Activated CD8-positive, alpha-beta memory T cell treated with anti-CD3 and anti-CD28 coated beads for 36 hours (primary cell): ENCODE data around the gene SRRT. TPM values are rescaled to one million over a fixed set of nuclear protein-coding genes. Genes with fewer than 3 reads are reported as not detected.

Experiments
- CTCF ChIA-PET: fragments of 350-600 bp; sonication (Branson Sonifier 250); formaldehyde crosslinking; loops from one replicate; lab custom pipeline; 2021; ENCODE audit warnings: antibody characterized with exemption; lab: Charles Lee
- POLR2A ChIA-PET: fragments of 350-600 bp; sonication (Branson Sonifier 250); formaldehyde crosslinking; loops from one replicate; lab custom pipeline; 2021; ENCODE audit warnings: antibody characterized with exemption; lab: Charles Lee
- total RNA-seq, 2 experiments: library from RNA; stranded (reverse); gene quantifications; one replicate each; pipeline ENCODE4 v1.2.3, GENCODE V29; 2021

SRRT gene
- total RNA-seq, 2 experiments from 2014 or later = 302 to 308 TPM

DNA sequence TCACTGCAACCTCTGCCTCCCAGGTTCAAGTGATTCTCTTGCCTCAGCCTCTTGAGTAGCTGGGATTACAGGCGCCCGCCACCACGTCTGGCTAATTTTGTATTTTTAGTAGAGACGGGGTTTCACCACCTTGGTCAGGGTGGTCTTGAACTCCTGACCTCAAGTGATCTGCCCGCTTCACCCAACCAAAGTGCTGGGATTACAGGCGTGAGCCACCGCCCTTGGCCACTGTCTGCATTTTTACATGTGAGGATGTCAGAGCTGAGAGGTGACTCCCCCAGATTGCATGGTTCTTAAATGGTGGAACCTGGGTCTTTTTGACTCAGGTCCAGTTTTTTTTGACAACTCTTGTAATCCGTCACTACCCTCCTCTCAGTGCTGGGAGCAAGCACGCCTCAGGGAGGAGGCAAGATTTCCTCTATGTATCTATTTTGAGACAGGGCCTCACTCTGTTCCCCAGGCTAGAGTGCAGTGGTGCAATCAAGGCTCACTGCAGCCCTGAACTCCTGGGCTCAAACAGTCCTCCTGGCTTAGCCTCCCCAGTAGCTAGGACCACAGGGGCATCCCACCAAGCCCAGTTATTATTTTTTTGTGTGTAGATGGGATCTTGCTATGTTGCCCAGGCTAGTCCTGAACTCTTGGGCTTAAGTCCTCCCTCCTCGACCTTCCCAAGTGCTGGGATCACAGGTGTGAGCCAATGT, 1.2 kb upstream of the SRRT start:
- CTCF ChIA-PET = no interaction called here
- POLR2A ChIA-PET = interaction anchor here (4.9 kb wide), 1 partner anchor 15 kb away, joined by 71 read pairs; the partner anchor contains the start of gene UFSP1

DNA sequence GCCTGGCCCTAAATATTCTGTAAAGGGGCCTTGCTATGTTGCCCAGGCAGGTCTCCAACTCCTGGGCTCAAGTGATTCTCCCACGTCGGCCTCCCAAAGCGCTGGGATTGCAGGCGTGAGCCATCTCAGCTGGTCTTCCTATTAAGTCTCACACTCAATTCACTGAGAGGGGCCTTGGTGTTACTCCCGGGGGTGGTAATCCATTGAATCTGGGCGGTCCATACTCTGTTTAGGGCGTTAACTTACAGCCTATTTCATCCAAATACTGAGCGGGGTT, 665 bp upstream of the SRRT start:
- POLR2A ChIA-PET = interaction anchor here (2.0 to 4.9 kb wide), 2 partner anchors 15 to 22 kb away, joined by 17 to 71 read pairs; partner anchors contain the start of genes SLC12A9 and UFSP1
- CTCF ChIA-PET = no interaction called here

DNA sequence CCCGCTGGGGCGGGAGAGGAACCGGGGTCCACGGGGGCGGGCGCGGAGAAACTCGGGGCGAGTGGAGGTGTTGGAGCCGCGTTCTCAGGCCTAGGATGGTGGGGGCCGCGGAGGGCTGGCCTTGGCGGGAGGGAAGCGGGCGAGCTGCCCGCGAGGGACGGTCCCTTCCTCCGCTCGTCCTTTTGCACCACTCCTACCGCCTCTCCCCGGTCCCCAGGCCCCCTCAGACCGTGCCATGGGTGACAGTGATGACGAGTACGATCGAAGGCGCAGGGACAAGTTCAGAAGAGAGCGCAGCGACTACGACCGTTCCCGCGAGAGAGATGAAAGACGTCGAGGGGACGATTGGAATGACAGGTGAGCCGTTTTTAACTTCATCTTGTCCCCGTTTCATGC, 451 bp downstream of the SRRT start:
- POLR2A ChIA-PET = interaction anchor here (0.6 to 4.9 kb wide), 11 partner anchors 8 to 331 kb away, joined by 3 to 71 read pairs (median 6); partner anchors contain the start of genes POP7, SLC12A9, TRIM56 and TRIP6
- CTCF ChIA-PET = interaction anchor here (0.7 to 3.6 kb wide), 4 partner anchors 12 to 170 kb away, joined by 3 to 25 read pairs (median 8); partner anchors contain the start of genes POP7, SLC12A9 and UFSP1

DNA sequence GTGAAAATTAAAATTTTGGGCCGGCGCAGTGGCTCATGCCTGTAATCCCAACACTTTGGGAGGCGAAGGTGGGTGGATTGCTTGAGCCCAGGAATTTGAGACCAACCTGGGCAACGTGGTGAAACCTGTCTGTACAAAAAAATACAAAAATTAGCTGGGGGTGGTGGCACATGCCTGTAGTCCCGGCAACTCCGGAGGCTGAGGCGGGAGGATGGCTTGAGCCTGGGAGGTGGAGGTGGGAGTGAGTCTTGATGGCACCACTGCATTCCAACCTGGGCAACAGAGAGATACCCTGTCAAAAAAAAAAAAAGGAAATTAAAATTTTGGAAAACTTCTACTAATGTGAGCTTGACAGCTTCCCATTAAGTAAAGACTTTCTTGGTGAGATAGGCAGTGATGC, 3.1 kb downstream of the SRRT start:
- CTCF ChIA-PET = interaction anchor here (0.6 to 3.6 kb wide), 5 partner anchors 26 to 1484 kb away, joined by 3 to 13 read pairs (median 4); partner anchors contain the start of gene SLC12A9
- POLR2A ChIA-PET = interaction anchor here (4.9 kb wide), 1 partner anchor 11 kb away, joined by 71 read pairs; the partner anchor contains the start of gene UFSP1

DNA sequence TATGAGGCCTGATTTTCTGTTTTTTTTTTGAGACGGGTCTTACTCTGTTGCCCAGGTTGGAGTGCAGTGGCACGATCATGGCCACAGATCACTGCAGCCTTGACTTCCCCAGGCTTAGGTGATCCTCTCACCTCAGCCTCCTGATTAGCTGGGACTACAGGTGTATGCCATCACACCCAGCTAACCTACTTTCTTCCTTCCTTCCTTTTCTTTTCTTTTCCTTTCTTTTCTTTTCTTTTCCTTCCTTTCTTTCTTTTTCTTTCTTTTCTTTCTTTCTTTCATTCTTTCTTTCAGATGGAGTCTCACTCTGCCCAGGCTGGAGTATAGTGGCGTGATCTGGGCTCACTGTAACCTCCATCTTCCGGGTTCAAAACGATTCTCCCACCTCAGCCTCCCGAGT, 3.8 kb downstream of the SRRT start:
- ChIA-PET POLR2A (interaction anchor here (4.9 kb wide), 1 partner anchor 10 kb away, joined by 71 read pairs; the partner anchor contains the start of gene UFSP1), CTCF (interaction anchor here (0.7 to 1.3 kb wide), 3 partner anchors 11 to 1485 kb away, joined by 3 read pairs; partner anchors contain the start of gene UFSP1)

DNA sequence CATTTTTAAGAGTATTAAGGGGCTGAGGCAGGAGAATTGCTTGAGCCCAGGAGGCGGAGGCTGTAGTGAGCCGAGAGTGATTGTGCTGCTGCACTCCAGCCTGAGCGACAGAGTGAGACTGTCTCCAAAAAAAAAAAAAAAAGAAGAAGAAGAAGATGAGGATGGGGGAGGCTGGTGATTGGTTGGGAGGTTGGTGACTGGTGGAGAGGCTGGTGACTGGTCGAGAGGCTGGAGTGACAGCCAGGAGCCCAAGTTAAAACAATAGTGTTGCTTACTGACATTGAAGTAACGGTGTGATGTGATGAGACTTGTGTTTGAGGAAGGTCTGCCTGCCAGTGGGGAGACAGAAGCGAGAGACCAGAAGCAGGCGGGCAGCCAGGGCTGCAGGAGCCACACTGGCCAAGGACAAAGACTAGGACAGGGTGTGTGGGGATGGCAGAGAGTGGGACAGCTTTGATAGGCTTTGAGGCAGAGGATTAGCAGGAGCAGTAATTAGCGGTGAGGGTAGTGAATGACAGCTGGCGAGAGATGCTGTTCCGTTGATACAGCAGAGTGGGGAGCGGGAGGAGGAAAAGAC, 4.9 kb downstream of the SRRT start:
- POLR2A ChIA-PET = no interaction called here

DNA sequence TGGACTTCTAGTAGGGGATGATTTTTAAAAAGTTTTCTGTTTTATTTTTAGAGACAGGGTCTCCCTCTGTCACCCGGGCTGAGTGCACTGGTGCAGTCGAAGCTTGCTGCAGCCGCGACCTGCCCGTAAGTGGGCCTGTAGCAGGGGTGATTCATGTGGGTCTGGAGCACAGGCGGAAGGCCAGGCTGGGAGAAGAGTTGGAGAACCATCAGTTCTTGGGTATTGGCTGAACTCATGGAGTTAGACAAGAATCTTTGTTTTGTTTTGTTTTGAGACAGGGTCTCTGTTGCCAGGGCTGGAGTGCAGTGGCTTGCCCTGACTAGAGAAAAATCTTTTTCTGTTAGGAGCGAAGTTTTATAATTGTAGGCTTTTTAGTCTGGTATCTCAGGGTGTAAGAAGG, 5.7 kb downstream of the SRRT start:
- POLR2A ChIA-PET = no interaction called here
- CTCF ChIA-PET = interaction anchor here (1.4 to 1.6 kb wide), 2 partner anchors 9 to 29 kb away, joined by 4 read pairs; partner anchors contain the start of gene UFSP1

More for the DNA sequence above, 4.9 kb downstream of the SRRT start:
- CTCF ChIA-PET = interaction anchor here (1.4 kb wide), 1 partner anchor 10 kb away, joined by 4 read pairs; the partner anchor contains the start of gene UFSP1

DNA sequence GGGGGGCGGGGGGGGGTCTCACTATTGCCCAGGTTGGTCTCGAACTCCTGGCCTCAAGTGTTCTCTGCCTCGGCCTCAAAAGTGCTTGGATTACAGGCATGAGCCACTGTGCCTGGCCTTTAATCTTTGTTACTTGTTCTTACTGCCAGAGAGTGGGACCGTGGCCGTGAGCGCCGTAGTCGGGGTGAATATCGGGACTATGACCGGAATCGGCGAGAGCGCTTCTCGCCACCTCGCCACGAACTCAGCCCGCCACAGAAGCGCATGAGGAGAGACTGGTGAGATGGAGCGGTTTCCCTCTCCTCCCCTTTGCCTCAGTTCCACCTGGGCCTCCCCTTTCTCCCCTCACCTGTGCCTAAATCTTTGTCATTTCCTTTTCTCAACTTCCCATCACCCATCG, 6.2 kb downstream of the SRRT start:
- ChIA-PET CTCF (interaction anchor here (1.4 to 1.6 kb wide), 2 partner anchors 9 to 29 kb away, joined by 4 read pairs; partner anchors contain the start of gene UFSP1), POLR2A (no interaction called here)

DNA sequence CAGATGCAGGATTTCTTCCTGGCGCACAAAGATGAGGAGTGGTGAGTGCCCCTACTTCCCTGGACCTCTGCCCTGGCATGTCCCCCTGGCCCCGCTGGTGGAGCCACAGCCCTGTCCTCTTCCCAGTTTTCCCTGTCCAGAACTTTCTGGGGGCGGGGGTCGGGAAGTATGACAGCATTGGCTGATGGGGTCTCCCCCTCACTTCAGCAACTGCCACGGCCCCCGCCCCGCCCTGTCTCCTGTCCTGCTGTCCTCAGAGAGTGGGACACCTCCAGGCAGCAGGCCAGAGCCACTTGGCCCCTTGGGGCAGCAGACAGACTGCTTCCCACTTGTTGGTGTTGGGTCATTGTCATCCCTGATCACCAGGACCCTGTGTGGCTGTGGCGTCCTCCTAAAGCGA, 7.3 kb downstream of the SRRT start:
- CTCF ChIA-PET = interaction anchor here (1.6 kb wide), 1 partner anchor 31 kb away, joined by 4 read pairs; no protein-coding TSS in a partner anchor
- POLR2A ChIA-PET = no interaction called here

DNA sequence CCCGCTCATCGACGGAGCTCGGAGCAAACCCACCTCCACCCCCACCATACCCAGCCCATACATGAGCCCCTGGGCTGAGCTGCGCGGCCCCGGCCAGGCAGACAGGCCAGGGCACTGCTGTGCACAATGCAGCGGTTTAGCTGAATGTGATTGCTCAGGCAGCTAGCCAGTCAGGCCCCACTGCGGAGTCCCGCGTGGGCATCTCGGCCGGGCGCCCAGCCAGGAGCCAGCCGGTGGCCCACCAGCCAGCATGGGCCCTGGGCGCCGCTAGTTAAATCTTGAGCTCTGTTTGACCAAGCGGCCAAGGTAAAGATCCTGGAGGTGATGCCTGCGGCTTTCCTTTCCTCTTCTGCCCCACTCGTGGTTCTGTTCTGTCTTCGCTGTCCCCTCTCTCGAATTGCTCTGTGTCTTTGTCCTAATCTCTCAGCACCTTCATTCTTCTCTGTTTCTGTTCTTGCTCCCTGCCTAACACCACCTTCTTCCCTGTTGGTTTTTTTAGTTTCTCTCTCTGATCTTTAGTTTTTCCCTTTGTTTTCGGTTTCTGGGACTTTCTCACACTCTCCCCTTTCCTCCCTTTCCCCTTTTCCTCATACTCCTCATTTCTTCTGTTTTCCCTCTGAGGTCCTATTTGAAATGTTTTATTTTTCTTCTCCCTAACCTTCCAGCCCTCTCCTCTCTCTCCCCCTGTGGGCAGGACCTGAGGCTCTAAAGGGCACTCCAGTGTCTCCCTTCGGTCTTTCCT, 8.1 kb downstream of the SRRT start:
- CTCF ChIA-PET = no interaction called here
- POLR2A ChIA-PET = no interaction called here

DNA sequence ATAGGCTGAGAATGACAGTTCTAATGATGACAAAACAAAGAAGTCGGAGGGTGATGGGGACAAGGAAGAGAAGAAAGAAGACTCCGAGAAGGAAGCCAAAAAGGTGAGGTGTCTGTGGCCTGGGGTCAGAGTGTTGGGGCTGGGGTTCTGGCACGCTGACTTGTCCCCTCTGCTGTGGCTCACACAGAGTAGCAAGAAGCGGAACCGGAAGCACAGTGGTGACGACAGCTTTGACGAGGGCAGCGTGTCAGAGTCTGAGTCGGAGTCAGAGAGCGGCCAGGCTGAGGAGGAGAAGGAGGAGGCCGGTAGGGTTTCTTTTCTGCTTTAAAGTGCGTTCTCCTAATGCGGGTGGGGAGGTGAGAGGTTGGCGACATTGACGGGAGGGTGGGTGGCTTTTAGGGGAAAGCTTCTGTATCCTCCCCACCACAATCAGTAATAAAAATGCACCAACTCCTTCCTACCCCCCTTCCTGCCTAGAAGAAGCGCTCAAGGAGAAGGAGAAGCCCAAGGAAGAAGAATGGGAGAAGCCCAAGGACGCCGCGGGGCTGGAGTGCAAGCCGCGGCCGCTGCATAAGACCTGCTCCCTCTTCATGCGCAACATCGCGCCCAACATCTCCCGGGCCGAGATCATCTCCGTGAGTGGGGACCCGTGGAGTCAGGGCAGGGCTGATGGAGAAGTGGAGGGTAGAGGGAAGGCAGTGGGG, 10.0 kb downstream of the SRRT start:
- POLR2A ChIA-PET = interaction anchor here (1.2 kb wide), 1 partner anchor 10 kb away, joined by 3 read pairs; the partner anchor contains the start of gene SRRT
- CTCF ChIA-PET = no interaction called here

DNA sequence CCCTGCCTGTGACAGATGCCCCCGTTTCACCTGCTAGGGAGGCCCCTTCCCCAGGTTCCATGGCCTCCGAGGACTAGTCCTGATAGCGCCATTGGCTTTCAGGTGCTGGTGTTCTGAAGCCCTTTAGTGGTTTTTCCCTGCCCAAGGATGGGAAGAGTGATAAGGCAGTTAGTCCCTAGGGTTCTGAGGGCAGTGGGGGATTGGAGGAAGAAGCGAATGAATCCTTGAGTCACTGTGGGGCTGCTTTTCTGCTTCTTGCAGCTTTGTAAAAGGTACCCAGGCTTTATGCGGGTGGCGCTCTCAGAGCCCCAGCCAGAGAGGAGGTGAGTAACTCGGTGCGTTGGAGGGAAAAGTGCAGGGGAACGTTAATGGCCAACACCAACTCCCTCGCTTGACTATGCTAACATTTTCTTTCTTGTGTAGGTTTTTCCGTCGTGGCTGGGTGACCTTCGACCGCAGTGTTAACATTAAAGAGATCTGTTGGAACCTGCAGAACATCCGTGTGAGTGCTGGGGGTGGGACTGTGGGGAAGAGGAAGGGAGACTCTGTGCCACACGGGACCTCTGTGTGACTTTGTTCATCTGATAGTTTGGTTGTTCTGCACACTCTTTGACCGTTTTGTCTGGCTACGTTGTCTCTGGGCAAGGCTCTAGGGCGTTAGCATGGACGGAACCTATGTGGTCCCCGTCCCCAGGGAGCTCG, 10.7 kb downstream of the SRRT start:
- POLR2A ChIA-PET = interaction anchor here (1.2 kb wide), 1 partner anchor 11 kb away, joined by 3 read pairs; the partner anchor contains the start of gene SRRT
- CTCF ChIA-PET = interaction anchor here (4.6 kb wide), 1 partner anchor 10 kb away, joined by 25 read pairs; the partner anchor contains the start of gene SRRT

DNA sequence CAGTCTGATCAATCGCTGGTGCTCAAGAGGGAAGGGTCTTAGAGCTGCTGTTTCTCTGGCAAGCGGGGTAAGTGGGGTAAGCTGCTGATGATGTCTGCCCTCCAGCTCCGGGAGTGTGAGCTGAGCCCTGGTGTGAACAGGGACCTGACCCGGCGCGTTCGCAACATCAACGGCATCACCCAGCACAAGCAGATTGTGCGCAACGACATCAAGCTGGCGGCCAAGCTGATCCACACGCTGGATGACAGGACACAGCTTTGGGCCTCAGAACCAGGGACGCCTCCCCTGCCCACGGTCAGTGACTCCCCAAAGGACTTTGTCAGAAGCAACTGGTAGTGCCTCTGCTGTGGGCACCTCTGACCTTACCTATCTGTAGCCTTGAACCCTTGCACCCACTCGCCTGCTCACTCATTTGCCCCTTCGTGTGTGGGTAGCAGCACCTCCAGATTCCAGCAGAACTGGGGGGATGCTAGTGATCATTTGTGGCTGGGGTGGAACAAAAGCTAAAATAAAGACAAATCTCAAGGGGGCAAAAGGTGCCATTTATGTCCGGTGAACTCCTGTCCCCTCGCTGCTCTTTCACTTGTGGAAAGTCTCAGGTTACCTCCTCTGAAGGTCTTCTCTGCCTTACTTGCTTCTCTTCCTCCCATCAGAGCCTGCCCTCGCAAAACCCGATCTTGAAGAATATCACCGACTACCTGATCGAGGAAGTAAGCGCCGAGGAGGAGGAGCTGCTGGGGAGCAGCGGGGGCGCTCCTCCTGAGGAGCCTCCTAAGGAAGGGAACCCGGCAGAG, 11.4 kb downstream of the SRRT start:
- ChIA-PET CTCF (interaction anchor here (0.9 to 4.6 kb wide), 2 partner anchors 9 to 11 kb away, joined by 3 to 25 read pairs; partner anchors contain the start of genes ACHE and SRRT), POLR2A (interaction anchor here (6.2 kb wide), 1 partner anchor 10 kb away, joined by 71 read pairs; the partner anchor contains the start of gene SRRT)

DNA sequence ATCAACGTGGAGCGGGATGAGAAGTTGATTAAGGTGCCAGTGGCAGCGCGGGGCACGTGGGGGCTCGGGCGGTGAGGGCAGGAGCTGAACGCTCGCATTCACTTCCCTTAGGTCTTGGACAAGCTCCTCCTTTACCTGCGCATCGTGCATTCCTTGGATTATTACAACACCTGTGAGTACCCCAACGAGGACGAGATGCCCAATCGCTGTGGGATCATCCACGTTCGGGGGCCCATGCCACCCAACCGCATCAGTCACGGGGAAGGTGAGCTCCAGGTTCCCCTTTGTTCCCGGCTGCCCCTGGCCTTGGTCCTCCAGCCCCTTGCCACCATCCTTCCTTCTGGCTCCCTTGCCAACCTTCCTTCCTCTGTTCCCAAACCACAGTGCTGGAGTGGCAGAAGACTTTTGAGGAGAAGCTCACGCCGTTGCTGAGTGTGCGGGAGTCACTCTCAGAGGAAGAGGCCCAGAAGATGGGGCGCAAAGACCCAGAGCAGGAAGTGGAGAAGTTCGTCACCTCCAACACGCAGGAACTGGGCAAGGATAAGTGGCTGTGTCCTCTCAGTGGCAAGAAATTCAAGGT, 12.1 kb downstream of the SRRT start:
- ChIA-PET CTCF (interaction anchor here (0.7 to 4.6 kb wide), 4 partner anchors 8 to 331 kb away, joined by 3 to 25 read pairs (median 3); partner anchors contain the start of genes ACHE, PLOD3, SLC12A9 and SRRT), POLR2A (interaction anchor here (6.2 kb wide), 1 partner anchor 11 kb away, joined by 71 read pairs; the partner anchor contains the start of gene SRRT)

DNA sequence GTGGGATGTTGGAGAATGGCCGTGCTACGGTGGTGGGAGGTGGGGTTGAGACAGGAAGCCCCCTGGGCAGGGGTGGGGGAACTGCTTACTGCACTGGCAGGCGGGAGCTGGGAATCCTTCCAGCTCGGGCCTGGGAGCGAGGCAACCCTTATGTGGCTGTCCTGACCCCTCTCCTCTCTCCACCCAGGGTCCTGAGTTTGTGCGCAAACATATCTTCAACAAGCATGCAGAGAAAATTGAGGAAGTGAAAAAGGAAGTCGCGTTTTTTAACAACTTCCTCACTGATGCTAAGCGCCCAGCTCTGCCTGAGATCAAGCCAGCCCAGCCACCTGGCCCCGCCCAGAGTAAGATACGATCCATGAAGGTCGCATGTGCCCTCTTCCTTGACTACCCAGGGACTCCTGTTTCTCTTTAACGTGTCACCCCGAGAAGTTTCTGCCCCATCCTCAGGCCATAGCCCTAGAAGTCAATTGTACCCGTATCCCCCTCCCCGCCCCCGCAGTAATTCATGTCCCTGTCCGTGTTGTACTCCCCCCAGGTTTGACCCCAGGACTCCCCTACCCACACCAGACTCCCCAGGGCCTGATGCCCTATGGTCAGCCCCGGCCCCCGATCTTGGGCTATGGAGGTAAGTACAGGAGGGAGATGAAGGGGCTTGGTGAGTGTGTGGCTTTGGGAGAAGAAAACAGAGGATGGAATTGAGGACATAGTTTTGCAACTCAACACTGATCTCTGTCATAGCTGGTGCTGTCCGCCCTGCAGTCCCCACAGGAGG, 12.8 kb downstream of the SRRT start:
- POLR2A ChIA-PET = interaction anchor here (6.2 kb wide), 1 partner anchor 12 kb away, joined by 71 read pairs; the partner anchor contains the start of gene SRRT
- CTCF ChIA-PET = interaction anchor here (0.6 to 4.6 kb wide), 6 partner anchors 8 to 330 kb away, joined by 3 to 25 read pairs (median 3); partner anchors contain the start of genes ACHE, PLOD3, POP7 and SLC12A9
